ENCODE results near the gene RELN. TPM values are rescaled to one million over a fixed set of nuclear protein-coding genes. Genes with fewer than 3 reads are reported as not detected.

The RELN gene
- total and polyA plus RNA-seq, 2 donors, result 0.28 to 0.96 TPM

DNA sequence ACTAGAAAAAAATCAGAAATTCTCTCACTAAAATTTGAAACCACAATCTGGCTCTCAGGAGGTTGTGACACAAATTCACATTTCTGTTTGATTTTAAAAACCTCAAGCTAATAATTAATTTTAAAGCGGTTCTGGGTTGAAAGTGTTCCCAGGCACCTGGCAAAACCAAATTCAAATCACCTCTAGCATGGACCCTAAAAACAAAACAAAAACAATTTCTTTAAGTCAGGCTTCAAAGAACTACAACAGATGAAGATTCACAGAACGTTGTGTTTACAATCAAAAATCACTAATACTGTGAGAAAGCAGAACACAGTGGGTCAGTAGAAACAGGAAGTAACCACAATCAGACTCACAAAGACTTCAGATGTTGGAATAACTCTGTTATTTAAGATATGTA lies 7.2 kb upstream of the RELN start:
- no peaks in the 10 kb centered on the region for H3K4me1 ChIP-seq (ENCODE audit: control insufficient read depth in 2 of 2, insufficient read depth in 2 of 2, low read length in 2 of 2)
- 56% methylated on average over 2 of the region's 2 CpGs for WGBS
- H3K27ac ChIP-seq (ENCODE audit: low read depth in 1 of 2, low read length in 1 of 2), result no peak overlapping the region
- DNase-seq (ENCODE audit: low read depth in 6 of 9, low spot score in 9 of 9), result no peak
- no peak overlapping the region for H3K4me3 ChIP-seq (ENCODE audit: low read length in 2 of 2)
- no peaks in the 10 kb centered on the region for H3K36me3 ChIP-seq (ENCODE audit: control insufficient read depth in 2 of 2, insufficient read depth in 2 of 2, low read length in 1 of 2)
- H3K9me3 ChIP-seq (ENCODE audit: control insufficient read depth in 2 of 2, insufficient read depth in 1 of 2, low read length in 1 of 2), result no peaks in the 10 kb centered on the region
- peaks cover 0 to 4% of the 10 kb centered on the region in 2 donors for H3K27me3 ChIP-seq (ENCODE audit: control insufficient read depth in 2 of 2, insufficient read depth in 1 of 2, low read length in 1 of 2)

DNA sequence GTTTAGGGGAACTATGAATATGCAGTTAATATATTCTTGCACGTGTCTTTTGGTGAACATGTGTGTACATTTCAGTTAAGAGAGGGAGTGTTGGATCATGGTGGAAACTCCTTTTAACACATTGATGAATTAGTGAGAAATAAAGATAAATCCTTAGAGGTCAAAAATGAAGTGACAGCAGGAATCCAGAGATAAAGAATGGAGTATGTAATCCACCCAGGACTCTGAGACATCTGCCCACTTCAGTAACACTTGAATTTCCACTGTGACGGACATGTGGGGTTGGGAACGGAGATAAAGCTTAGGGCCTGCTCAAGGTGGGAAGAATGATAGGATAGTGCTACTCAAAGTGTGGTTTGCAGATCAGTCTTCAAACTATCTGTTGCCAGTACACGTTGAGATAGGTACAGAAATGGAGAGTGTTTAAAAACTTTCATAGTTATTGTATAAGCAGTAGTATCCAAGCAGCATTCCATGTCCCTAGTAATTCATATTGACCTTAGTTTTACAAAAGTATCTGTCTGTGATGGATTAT lies 6.6 kb upstream of the RELN start:
- 83% methylated on average over 4 of the region's 4 CpGs for whole genome bisulfite sequencing
- H3K4me1 ChIP-seq (ENCODE audit: control insufficient read depth in 2 of 2, insufficient read depth in 2 of 2, low read length in 2 of 2), result no peaks in the 10 kb centered on the region

DNA sequence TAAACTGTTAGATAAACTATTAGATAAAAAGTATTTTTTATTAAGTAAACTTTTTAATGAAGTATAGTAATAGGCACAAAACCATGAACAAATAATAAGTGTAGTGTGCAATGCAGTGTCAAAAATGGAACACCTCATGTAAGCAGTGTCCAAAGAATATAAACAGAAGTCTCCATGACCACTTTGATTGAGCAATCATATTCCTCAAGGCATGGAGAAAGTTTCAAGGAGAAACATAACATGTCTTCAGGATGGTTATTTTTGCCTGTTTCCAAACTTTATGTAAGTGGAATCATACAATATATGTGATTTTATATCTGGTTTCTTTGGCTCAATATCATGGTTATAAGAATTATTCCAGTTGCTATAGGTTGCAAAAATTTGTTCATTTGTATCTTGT lies 6.1 kb upstream of the RELN start:
- no peak for DNase-seq (ENCODE audit: low read depth in 6 of 9, low spot score in 9 of 9)
- H3K4me3 ChIP-seq (ENCODE audit: low read length in 2 of 2), result no peak overlapping the region
- no peaks in the 10 kb centered on the region for H3K36me3 ChIP-seq (ENCODE audit: control insufficient read depth in 2 of 2, insufficient read depth in 2 of 2, low read length in 1 of 2)
- no peaks in the 10 kb centered on the region for H3K4me1 ChIP-seq (ENCODE audit: control insufficient read depth in 2 of 2, insufficient read depth in 2 of 2, low read length in 2 of 2)
- peaks cover 5 to 15% of the 10 kb centered on the region in 2 donors for H3K27me3 ChIP-seq (ENCODE audit: control insufficient read depth in 2 of 2, insufficient read depth in 1 of 2, low read length in 1 of 2)
- no peaks in the 10 kb centered on the region for H3K9me3 ChIP-seq (ENCODE audit: control insufficient read depth in 2 of 2, insufficient read depth in 1 of 2, low read length in 1 of 2)
- no peak overlapping the region for H3K27ac ChIP-seq (ENCODE audit: low read depth in 1 of 2, low read length in 1 of 2)

More for the DNA sequence above, 6.6 kb upstream of the RELN start:
- no peak overlapping the region for H3K4me3 ChIP-seq (ENCODE audit: low read length in 2 of 2)
- no peak overlapping the region for H3K27ac ChIP-seq (ENCODE audit: low read depth in 1 of 2, low read length in 1 of 2)
- no peak for DNase-seq (ENCODE audit: low read depth in 6 of 9, low spot score in 9 of 9)
- H3K36me3 ChIP-seq (ENCODE audit: control insufficient read depth in 2 of 2, insufficient read depth in 2 of 2, low read length in 1 of 2), result no peaks in the 10 kb centered on the region
- H3K27me3 ChIP-seq (ENCODE audit: control insufficient read depth in 2 of 2, insufficient read depth in 1 of 2, low read length in 1 of 2), result peaks cover 1 to 10% of the 10 kb centered on the region in 2 donors
- H3K9me3 ChIP-seq (ENCODE audit: control insufficient read depth in 2 of 2, insufficient read depth in 1 of 2, low read length in 1 of 2), result no peaks in the 10 kb centered on the region

DNA sequence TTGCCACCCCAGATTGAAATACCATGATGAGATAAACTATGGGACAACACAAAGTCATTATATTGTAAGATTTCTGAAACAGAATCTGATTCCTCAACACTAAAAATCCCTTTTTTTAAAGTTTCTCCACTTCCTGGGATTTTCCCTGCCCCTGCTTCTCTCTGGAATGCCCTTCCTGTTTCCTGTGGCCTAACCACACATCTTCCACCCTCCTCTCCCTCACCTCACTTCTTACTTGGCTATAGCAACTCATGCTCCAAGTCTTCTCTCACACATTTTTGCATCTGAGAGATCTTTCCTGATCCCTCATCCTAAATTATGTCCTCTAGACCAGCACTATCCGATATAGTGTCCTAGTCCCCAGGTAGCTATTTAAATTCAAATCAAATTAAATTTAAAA lies 4.1 kb upstream of the RELN start:
- H3K4me3 ChIP-seq (ENCODE audit: low read length in 2 of 2), result no peak overlapping the region
- 95% methylated on average over 1 of the region's 1 CpG for WGBS
- H3K27ac ChIP-seq (ENCODE audit: low read depth in 1 of 2, low read length in 1 of 2), result no peak overlapping the region
- no peaks in the 10 kb centered on the region for H3K36me3 ChIP-seq (ENCODE audit: control insufficient read depth in 2 of 2, insufficient read depth in 2 of 2, low read length in 1 of 2)
- peaks cover 0 to 2% of the 10 kb centered on the region in 2 donors for H3K9me3 ChIP-seq (ENCODE audit: control insufficient read depth in 2 of 2, insufficient read depth in 1 of 2, low read length in 1 of 2)
- peaks cover 25 to 33% of the 10 kb centered on the region in 2 donors for H3K27me3 ChIP-seq (ENCODE audit: control insufficient read depth in 2 of 2, insufficient read depth in 1 of 2, low read length in 1 of 2)
- DNase-seq (ENCODE audit: low read depth in 6 of 9, low spot score in 9 of 9), result no peak
- no peaks in the 10 kb centered on the region for H3K4me1 ChIP-seq (ENCODE audit: control insufficient read depth in 2 of 2, insufficient read depth in 2 of 2, low read length in 2 of 2)

DNA sequence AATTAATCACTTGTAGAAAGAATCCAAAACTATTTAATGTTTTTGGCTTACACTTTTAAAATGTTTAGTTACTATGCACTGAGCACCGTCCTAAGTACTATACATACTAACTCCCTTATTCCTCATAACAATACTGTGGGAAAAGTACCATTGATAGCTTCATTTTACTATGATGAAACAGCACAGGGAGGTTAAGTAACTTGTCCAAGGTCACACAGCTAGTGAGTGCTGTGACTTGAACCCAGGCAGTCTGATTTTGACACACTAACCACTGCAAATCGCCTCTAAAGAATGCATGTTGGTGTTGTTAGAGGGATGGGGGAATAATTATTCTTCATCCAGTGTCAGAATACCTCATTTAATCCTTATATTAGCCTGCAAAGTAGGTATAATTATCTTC lies 1.9 kb upstream of the RELN start:
- WGBS, result 75% methylated on average over 2 of the region's 2 CpGs
- Histone ChIP-seq H3K36me3 (ENCODE audit: control insufficient read depth in 2 of 2, insufficient read depth in 2 of 2, low read length in 1 of 2) (no peaks in the 10 kb centered on the region), H3K27me3 (ENCODE audit: control insufficient read depth in 2 of 2, insufficient read depth in 1 of 2, low read length in 1 of 2) (peaks cover 37 to 49% of the 10 kb centered on the region in 2 donors), H3K27ac (ENCODE audit: low read depth in 1 of 2, low read length in 1 of 2) (no peak overlapping the region), H3K4me3 (ENCODE audit: low read length in 2 of 2) (no peak overlapping the region), H3K4me1 (ENCODE audit: control insufficient read depth in 2 of 2, insufficient read depth in 2 of 2, low read length in 2 of 2) (no peaks in the 10 kb centered on the region), H3K9me3 (ENCODE audit: control insufficient read depth in 2 of 2, insufficient read depth in 1 of 2, low read length in 1 of 2) (peaks cover 0 to 2% of the 10 kb centered on the region in 2 donors)
- DNase-seq (ENCODE audit: low read depth in 6 of 9, low spot score in 9 of 9), result no peak

DNA sequence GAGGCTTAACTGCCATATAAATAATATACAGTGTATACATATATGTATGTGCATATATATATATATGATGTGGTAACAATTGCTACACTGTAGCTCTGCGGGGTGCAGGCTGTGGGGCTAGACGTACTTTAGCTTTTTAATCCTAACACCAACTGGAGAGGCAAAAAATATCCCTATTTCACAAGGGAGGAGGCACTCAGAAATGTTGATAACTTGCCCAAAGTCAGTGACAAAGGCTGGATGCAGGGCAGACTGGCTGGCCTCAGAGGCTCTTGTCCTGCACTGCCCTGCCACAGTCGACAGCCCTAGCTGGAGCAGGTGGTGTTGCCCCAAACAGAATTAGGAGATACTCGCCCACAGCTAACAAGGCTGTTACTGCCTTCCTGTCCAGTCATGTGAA lies 1.5 kb upstream of the RELN start:
- WGBS, result 64% methylated on average over 4 of the region's 4 CpGs
- Histone ChIP-seq H3K27me3 (ENCODE audit: control insufficient read depth in 2 of 2, insufficient read depth in 1 of 2, low read length in 1 of 2) (peaks cover 37 to 49% of the 10 kb centered on the region in 2 donors), H3K27ac (ENCODE audit: low read depth in 1 of 2, low read length in 1 of 2) (no peak overlapping the region), H3K4me1 (ENCODE audit: control insufficient read depth in 2 of 2, insufficient read depth in 2 of 2, low read length in 2 of 2) (no peaks in the 10 kb centered on the region), H3K9me3 (ENCODE audit: control insufficient read depth in 2 of 2, insufficient read depth in 1 of 2, low read length in 1 of 2) (peaks cover 0 to 2% of the 10 kb centered on the region in 2 donors), H3K4me3 (ENCODE audit: low read length in 2 of 2) (no peak overlapping the region), H3K36me3 (ENCODE audit: control insufficient read depth in 2 of 2, insufficient read depth in 2 of 2, low read length in 1 of 2) (no peaks in the 10 kb centered on the region)
- DNase-seq (ENCODE audit: low read depth in 6 of 9, low spot score in 9 of 9), result no peak

DNA sequence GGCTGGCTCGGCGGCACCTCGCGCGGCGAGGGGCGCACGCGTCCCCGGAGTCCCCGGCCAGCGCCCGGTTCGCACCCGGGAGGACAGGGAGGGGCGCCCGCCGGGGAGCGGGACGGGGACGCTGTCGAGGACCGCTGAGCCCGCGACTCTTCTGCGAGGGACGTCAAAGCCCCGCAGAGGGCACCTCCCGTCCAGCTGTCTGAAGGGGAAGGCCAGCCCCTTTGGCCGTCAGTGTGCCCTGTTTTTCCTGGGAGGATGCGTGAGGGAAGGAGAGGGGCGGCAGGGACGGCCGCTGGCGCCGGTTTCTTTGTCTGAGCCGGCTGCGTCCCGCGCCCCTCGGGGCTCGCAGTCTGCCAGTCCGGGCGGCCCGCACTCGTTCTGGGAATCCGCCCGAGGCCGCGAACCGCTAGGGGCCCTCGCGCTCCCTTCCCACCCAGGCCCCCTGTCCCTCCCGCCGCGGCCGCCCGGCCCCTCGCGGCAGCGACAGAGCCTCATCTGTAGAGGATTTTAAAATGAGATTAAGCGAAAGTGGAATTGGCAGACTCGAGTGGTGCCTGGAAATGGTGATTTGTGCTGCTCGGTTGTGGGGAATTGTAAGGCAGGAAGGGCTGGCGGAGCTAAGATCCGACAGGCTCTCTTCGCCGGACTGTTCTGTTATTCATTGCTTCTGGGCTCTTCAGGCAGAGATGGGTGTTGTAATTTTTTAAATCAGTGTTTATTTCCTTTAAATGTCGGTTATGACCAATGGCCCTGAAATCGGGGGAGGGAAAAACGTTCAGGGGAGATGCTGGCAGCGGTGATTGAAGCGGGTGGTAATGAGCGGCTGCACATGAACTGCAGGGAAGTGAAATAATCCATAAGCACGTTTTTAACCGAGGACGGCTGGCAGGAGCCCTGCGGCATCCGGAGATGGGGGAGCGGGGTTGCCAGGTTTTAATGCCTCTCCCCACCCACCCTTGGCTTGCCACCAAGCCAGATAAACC lies 618 bp upstream of the RELN start:
- no peaks in the 10 kb centered on the region for H3K36me3 ChIP-seq (ENCODE audit: control insufficient read depth in 2 of 2, insufficient read depth in 2 of 2, low read length in 1 of 2)
- H3K27me3 ChIP-seq (ENCODE audit: control insufficient read depth in 2 of 2, insufficient read depth in 1 of 2, low read length in 1 of 2), result peaks cover 37 to 49% of the 10 kb centered on the region in 2 donors
- no peak overlapping the region for H3K27ac ChIP-seq (ENCODE audit: low read depth in 1 of 2, low read length in 1 of 2)
- 2% methylated on average over 80 of the region's 80 CpGs for WGBS
- DNase-seq (ENCODE audit: low read depth in 6 of 9, low spot score in 9 of 9), result no peak
- peak overlapping the region in 1 of 2 donors; percentile 31 for H3K4me3 ChIP-seq (ENCODE audit: low read length in 2 of 2)
- peaks cover 0 to 2% of the 10 kb centered on the region in 2 donors for H3K9me3 ChIP-seq (ENCODE audit: control insufficient read depth in 2 of 2, insufficient read depth in 1 of 2, low read length in 1 of 2)
- H3K4me1 ChIP-seq (ENCODE audit: control insufficient read depth in 2 of 2, insufficient read depth in 2 of 2, low read length in 2 of 2), result no peaks in the 10 kb centered on the region

DNA sequence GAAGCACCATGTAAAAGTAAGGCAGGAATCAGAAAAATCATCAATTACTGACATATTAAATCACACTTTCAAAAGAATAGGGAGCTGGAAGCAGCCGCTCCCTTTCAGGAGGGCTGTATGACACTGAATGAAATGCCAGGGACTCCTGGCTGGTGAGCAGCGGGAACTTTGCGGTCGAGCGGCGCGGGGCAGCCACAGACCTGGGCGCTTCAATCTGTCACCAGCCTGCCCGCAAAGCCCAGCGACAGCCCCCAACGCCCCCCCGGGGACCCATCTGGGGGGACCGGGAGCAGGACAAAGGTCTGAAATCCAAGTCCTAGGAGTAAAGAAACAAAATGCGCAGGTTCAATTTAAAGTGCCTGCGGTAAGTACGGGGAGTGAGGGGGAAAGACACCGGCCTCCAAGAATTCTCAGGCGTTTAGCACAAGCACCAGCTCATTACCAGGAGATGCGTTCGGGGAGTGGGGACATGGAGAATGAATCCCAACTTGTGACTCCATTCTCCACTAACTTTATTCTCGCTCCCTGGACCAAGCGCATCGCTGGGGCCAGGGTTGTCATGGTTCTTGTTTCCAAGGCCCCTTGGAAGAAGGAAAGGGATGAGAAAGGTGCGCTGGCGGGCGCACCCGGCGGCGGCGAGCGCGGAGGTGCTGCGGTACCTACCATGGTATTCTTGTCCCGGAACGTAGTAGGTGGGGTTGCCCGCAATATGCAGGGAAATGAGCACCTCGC lies 824 bp downstream of the RELN start:
- peaks cover 0 to 2% of the 10 kb centered on the region in 2 donors for H3K9me3 ChIP-seq (ENCODE audit: control insufficient read depth in 2 of 2, insufficient read depth in 1 of 2, low read length in 1 of 2)
- H3K27ac ChIP-seq (ENCODE audit: low read depth in 1 of 2, low read length in 1 of 2), result no peak overlapping the region
- no peak overlapping the region for H3K4me3 ChIP-seq (ENCODE audit: low read length in 2 of 2)
- no peak for DNase-seq (ENCODE audit: low read depth in 6 of 9, low spot score in 9 of 9)
- peaks cover 37 to 49% of the 10 kb centered on the region in 2 donors for H3K27me3 ChIP-seq (ENCODE audit: control insufficient read depth in 2 of 2, insufficient read depth in 1 of 2, low read length in 1 of 2)
- WGBS, result 6% methylated on average over 37 of the region's 37 CpGs
- no peaks in the 10 kb centered on the region for H3K4me1 ChIP-seq (ENCODE audit: control insufficient read depth in 2 of 2, insufficient read depth in 2 of 2, low read length in 2 of 2)
- no peaks in the 10 kb centered on the region for H3K36me3 ChIP-seq (ENCODE audit: control insufficient read depth in 2 of 2, insufficient read depth in 2 of 2, low read length in 1 of 2)

DNA sequence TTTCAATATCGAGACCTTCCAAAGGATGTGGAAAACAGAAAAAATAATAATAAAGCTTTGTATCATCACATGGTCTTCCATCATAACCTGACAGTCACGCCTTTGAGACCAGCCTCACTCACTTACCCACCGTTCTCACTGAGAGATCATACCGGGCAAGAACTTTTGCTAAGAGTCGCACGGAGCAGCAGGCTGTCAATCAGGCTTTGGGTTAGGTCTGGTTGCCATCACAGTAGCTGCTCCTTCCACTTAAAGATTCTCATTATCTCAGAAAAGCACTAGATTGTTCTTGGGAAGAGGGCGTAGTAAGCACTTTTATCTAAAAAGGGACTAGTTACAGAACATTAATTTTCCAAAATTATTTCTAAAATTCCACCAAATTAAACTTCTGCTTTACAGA lies 2.0 kb downstream of the RELN start:
- Histone ChIP-seq H3K27me3 (ENCODE audit: control insufficient read depth in 2 of 2, insufficient read depth in 1 of 2, low read length in 1 of 2) (peaks cover 37 to 49% of the 10 kb centered on the region in 2 donors), H3K4me3 (ENCODE audit: low read length in 2 of 2) (no peak overlapping the region), H3K27ac (ENCODE audit: low read depth in 1 of 2, low read length in 1 of 2) (no peak overlapping the region), H3K4me1 (ENCODE audit: control insufficient read depth in 2 of 2, insufficient read depth in 2 of 2, low read length in 2 of 2) (no peaks in the 10 kb centered on the region), H3K9me3 (ENCODE audit: control insufficient read depth in 2 of 2, insufficient read depth in 1 of 2, low read length in 1 of 2) (peaks cover 0 to 2% of the 10 kb centered on the region in 2 donors), H3K36me3 (ENCODE audit: control insufficient read depth in 2 of 2, insufficient read depth in 2 of 2, low read length in 1 of 2) (no peaks in the 10 kb centered on the region)
- WGBS, result 70% methylated on average over 7 of the region's 7 CpGs
- DNase-seq (ENCODE audit: low read depth in 6 of 9, low spot score in 9 of 9), result no peak

Measured in thymus (tissue), 11 donors.